ENCODE data around the gene MBTPS1. TPM values are rescaled to one million over a fixed set of nuclear protein-coding genes. Genes with fewer than 3 reads are reported as not detected.

Gene MBTPS1
- total and polyA plus RNA-seq, 2 donors (not counting 1 experiment from before 2014, with no cell fraction given): 80.3 to 109 TPM

DNA sequence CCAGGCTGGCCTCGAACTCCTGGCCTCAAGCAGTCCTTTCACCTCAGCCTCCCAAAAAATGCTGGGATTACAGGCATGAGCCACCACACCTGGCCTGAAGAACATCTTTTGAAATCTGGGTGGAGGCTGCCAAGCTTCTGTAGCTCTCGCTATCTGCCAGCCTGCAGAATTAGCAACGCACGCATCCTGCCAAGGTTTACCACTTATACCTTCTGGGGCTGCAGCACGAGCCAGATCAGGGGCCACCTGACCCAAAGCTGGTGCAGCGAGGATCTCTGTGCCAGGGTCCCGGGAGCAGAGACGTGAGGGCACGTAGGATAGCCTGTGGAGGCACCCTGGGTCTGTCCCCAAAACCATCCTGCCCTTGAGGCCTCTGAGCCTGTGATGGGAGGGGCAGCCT, 96.4 kb downstream of the MBTPS1 start:
- H3K9ac ChIP-seq (ENCODE audit: insufficient read depth, low read length): no peak overlapping the region
- no peaks in the 10 kb centered on the region for H3K79me2 ChIP-seq (ENCODE audit: control insufficient read depth, insufficient read depth, low read length)
- no peak overlapping the region for H2AFZ ChIP-seq (ENCODE audit: low read length)
- no peak overlapping the region for H3K4me3 ChIP-seq (replicated peaks in 1 of 4; ENCODE audit: control extremely low read depth in 1 of 4, insufficient read depth in 1 of 4, low read depth in 3 of 4, low read length in 4 of 4)
- no peak overlapping the region for H3K27ac ChIP-seq (ENCODE audit: insufficient read depth, low read length)
- no peaks in the 10 kb centered on the region for H3K9me3 ChIP-seq (ENCODE audit: control insufficient read depth, insufficient read depth, low read depth, low read length)
- H3K36me3 ChIP-seq (ENCODE audit: control insufficient read depth, insufficient read depth, low read length): no peaks in the 10 kb centered on the region
- DNase-seq (ENCODE audit: low read depth in 2 of 2): no peak
- no peaks in the 10 kb centered on the region for H3K4me1 ChIP-seq (ENCODE audit: control insufficient read depth, extremely low read depth, insufficient read depth, low read length)
- H3K4me2 ChIP-seq (ENCODE audit: extremely low read depth, insufficient read depth, low read length): no peak overlapping the region
- TF ChIP-seq, protein P1, sequence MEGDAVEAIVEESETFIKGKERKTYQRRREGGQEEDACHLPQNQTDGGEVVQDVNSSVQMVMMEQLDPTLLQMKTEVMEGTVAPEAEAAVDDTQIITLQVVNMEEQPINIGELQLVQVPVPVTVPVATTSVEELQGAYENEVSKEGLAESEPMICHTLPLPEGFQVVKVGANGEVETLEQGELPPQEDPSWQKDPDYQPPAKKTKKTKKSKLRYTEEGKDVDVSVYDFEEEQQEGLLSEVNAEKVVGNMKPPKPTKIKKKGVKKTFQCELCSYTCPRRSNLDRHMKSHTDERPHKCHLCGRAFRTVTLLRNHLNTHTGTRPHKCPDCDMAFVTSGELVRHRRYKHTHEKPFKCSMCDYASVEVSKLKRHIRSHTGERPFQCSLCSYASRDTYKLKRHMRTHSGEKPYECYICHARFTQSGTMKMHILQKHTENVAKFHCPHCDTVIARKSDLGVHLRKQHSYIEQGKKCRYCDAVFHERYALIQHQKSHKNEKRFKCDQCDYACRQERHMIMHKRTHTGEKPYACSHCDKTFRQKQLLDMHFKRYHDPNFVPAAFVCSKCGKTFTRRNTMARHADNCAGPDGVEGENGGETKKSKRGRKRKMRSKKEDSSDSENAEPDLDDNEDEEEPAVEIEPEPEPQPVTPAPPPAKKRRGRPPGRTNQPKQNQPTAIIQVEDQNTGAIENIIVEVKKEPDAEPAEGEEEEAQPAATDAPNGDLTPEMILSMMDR (conservative IDR thresholded peaks at IDR 0.05 in 1 of 2, IDR thresholded peaks at IDR 0.05 in 1 of 2; ENCODE audit: low read depth in 1 of 2, low read length in 2 of 2): no peak
- TF ChIP-seq EZH2 (IDR thresholded peaks at IDR 0.05; ENCODE audit: low read length, missing control alignments): no peak
- no peaks in the 10 kb centered on the region for H3K27me3 ChIP-seq (ENCODE audit: control insufficient read depth, insufficient read depth, low read length)
- no peaks in the 10 kb centered on the region for H4K20me1 ChIP-seq (ENCODE audit: control insufficient read depth, extremely low read depth, insufficient read depth, low read length)

DNA sequence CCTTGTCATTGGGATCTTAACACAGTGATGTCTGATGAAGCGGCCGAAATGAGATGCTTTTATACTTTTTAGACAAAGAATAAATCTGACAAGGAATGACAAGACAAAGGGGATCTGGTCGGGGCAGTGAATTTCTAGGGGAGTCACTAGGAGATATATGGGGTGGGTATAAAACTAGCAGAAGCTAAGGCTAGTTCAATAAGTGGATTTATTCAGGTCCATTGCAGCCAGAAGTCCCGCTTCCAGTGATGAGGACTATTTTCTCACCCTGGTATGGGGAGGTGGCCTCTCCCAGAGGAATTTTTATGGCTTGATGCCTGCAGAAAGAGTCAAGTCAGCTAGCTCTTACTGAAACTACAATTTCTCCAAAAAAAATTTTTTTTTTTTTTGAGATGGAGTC, 98.0 kb downstream of the MBTPS1 start:
- H3K27me3 ChIP-seq (ENCODE audit: control insufficient read depth, insufficient read depth, low read length): no peaks in the 10 kb centered on the region
- no peak for DNase-seq (ENCODE audit: low read depth in 2 of 2)
- TF ChIP-seq, protein P1 (conservative IDR thresholded peaks at IDR 0.05 in 1 of 2, IDR thresholded peaks at IDR 0.05 in 1 of 2; ENCODE audit: low read depth in 1 of 2, low read length in 2 of 2): no peak
- TF ChIP-seq EZH2 (IDR thresholded peaks at IDR 0.05; ENCODE audit: low read length, missing control alignments): no peak
- H2AFZ ChIP-seq (ENCODE audit: low read length): no peak overlapping the region
- no peaks in the 10 kb centered on the region for H3K9me3 ChIP-seq (ENCODE audit: control insufficient read depth, insufficient read depth, low read depth, low read length)
- no peak overlapping the region for H3K4me2 ChIP-seq (ENCODE audit: extremely low read depth, insufficient read depth, low read length)
- no peaks in the 10 kb centered on the region for H3K79me2 ChIP-seq (ENCODE audit: control insufficient read depth, insufficient read depth, low read length)
- no peaks in the 10 kb centered on the region for H3K4me1 ChIP-seq (ENCODE audit: control insufficient read depth, extremely low read depth, insufficient read depth, low read length)
- H4K20me1 ChIP-seq (ENCODE audit: control insufficient read depth, extremely low read depth, insufficient read depth, low read length): no peaks in the 10 kb centered on the region
- H3K27ac ChIP-seq (ENCODE audit: insufficient read depth, low read length): no peak overlapping the region
- no peak overlapping the region for H3K9ac ChIP-seq (ENCODE audit: insufficient read depth, low read length)
- H3K4me3 ChIP-seq (replicated peaks in 1 of 4; ENCODE audit: control extremely low read depth in 1 of 4, insufficient read depth in 1 of 4, low read depth in 3 of 4, low read length in 4 of 4): no peak overlapping the region
- H3K36me3 ChIP-seq (ENCODE audit: control insufficient read depth, insufficient read depth, low read length): no peaks in the 10 kb centered on the region

DNA sequence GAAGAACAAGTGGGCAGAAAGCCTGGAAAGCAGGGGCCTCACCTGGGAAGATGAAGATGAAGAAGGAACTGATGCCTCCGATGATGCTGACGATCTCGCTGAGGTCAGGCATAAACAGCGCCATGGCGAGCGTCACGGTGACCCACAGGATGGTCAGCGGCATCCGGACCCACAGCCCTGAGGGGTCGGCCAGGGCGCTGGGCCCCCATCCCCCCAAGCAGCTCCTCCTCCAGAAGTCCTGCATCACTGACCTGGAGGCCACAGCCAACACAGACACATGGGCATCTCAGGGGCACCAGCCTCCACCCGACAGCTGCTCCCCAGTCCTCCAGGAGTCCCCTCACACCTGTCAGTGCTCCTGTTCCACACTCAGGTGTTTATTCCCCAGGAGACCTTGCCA, 100.3 kb downstream of the MBTPS1 start:
- Histone ChIP-seq H3K79me2 (ENCODE audit: control insufficient read depth, insufficient read depth, low read length) (no peaks in the 10 kb centered on the region), H2AFZ (ENCODE audit: low read length) (no peak overlapping the region), H3K4me1 (ENCODE audit: control insufficient read depth, extremely low read depth, insufficient read depth, low read length) (no peaks in the 10 kb centered on the region), H3K4me3 (replicated peaks in 1 of 4; ENCODE audit: control extremely low read depth in 1 of 4, insufficient read depth in 1 of 4, low read depth in 3 of 4, low read length in 4 of 4) (no peak overlapping the region), H3K27ac (ENCODE audit: insufficient read depth, low read length) (no peak overlapping the region), H3K4me2 (ENCODE audit: extremely low read depth, insufficient read depth, low read length) (no peak overlapping the region), H3K9ac (ENCODE audit: insufficient read depth, low read length) (no peak overlapping the region), H3K27me3 (ENCODE audit: control insufficient read depth, insufficient read depth, low read length) (no peaks in the 10 kb centered on the region), H3K9me3 (ENCODE audit: control insufficient read depth, insufficient read depth, low read depth, low read length) (no peaks in the 10 kb centered on the region), H4K20me1 (ENCODE audit: control insufficient read depth, extremely low read depth, insufficient read depth, low read length) (no peaks in the 10 kb centered on the region), H3K36me3 (ENCODE audit: control insufficient read depth, insufficient read depth, low read length) (no peaks in the 10 kb centered on the region)
- DNase-seq (ENCODE audit: low read depth in 2 of 2): no peak
- TF ChIP-seq, protein P1 (conservative IDR thresholded peaks at IDR 0.05 in 1 of 2, IDR thresholded peaks at IDR 0.05 in 1 of 2; ENCODE audit: low read depth in 1 of 2, low read length in 2 of 2): no peak
- TF ChIP-seq EZH2 (IDR thresholded peaks at IDR 0.05; ENCODE audit: low read length, missing control alignments): no peak

All from fibroblast of lung (primary cell).